Lower leg skin (tissue), 4 donors: Measurements from ENCODE around the gene MYO3B. TPM values are rescaled to one million over a fixed set of nuclear protein-coding genes. Genes with fewer than 3 reads are reported as not detected.

Experiments
- DNase-seq, 2 donors: peaks; one replicate each; pipeline ENCODE4 v3.0.0-alpha.2; 2019; ENCODE audit warnings: low spot score in 2 of 2
- H3K4me3 ChIP-seq: fragments of 200-600 bp; sonication (generic); 2 replicates; pipeline ENCODE4 v1.5.1; 2017; ENCODE audit warnings: mild to moderate bottlenecking, low read depth; ENCODE audit not compliant: poor library complexity, severe bottlenecking
- CTCF ChIP-seq, 3 donors: fragments of 450-650 bp; IDR thresholded peaks; one replicate each; pipeline ENCODE4 v1.5.1; 2016; ENCODE audit warnings: antibody characterized with exemption in 3 of 3, mild to moderate bottlenecking in 3 of 3, moderate library complexity in 2 of 3
- POLR2A ChIP-seq, 2 donors: fragments of 450-650 bp; IDR thresholded peaks; one replicate each; pipeline ENCODE4 v1.6.1; 2016 to 2017; ENCODE audit warnings: antibody characterized with exemption in 2 of 2, mild to moderate bottlenecking in 1 of 2, moderate library complexity in 1 of 2
- WGBS, 2 donors: methylation state at CpG; one replicate each; pipeline ENCODE4 v1.1.5; 2018; 5-methylcytosine and 5-hydroxymethylcytosine counted together
- intact Hi-C: fragments of 100-400 bp; cut with DNase I; formaldehyde crosslinking; loops from one replicate; pipeline ENCODE4 v1.15.0; 2023; ENCODE audit warnings: low total_unique reads
- total RNA-seq, 4 donors: library from RNA; depleted of rRNA; stranded (reverse); fragments of >200 nt; gene quantifications; one replicate each; pipeline ENCODE4 v1.1.0, GENCODE V29; 2016

MYO3B gene
- total RNA-seq, 4 donors from 2014 or later = 0.17 to 0.81 (median 0.66) TPM

- H3K4me3 ChIP-seq = no peak overlapping the region
- WGBS, 2 donors = 55% methylated on average over 5 of the region's 5 CpGs
- no peak for TF ChIP-seq CTCF (IDR thresholded peaks at IDR 0.05)
- TF ChIP-seq POLR2A (IDR thresholded peaks at IDR 0.05) = no peak
- no peak for DNase-seq
- intact Hi-C loops = no loop called here
Measured at GRCh38 chr2:170310876-170311502, 133.0 kb downstream of the MYO3B start.

- no peak overlapping the region for H3K4me3 ChIP-seq
- 28 to 33% methylated on average over 3 of the region's 3 CpGs for WGBS, 2 donors
- DNase-seq = no peak
- TF ChIP-seq POLR2A (IDR thresholded peaks at IDR 0.05) = no peak
- TF ChIP-seq CTCF (IDR thresholded peaks at IDR 0.05) = no peak
- intact Hi-C loops = no loop called here
Measured at GRCh38 chr2:170313347-170313991, 135.5 kb downstream of the MYO3B start.

- intact Hi-C loops = no loop called here
- H3K4me3 ChIP-seq = no peak overlapping the region
- DNase-seq = no peak
- 74% methylated on average over 3 of the region's 3 CpGs for WGBS, 2 donors
- no peak for TF ChIP-seq CTCF (IDR thresholded peaks at IDR 0.05)
- TF ChIP-seq POLR2A (IDR thresholded peaks at IDR 0.05) = no peak
Measured at GRCh38 chr2:170313992-170314348, 136.0 kb downstream of the MYO3B start.

- no peak for DNase-seq
- no peak overlapping the region for H3K4me3 ChIP-seq
- TF ChIP-seq POLR2A (IDR thresholded peaks at IDR 0.05) = no peak
- no peak for TF ChIP-seq CTCF (IDR thresholded peaks at IDR 0.05)
- 88 to 94% methylated on average over 7 of the region's 7 CpGs for WGBS, 2 donors
- intact Hi-C loops = no loop called here
Measured at GRCh38 chr2:170314744-170315447, 136.9 kb downstream of the MYO3B start.

- TF ChIP-seq CTCF (IDR thresholded peaks at IDR 0.05) (no peak), POLR2A (IDR thresholded peaks at IDR 0.05) (no peak)
- DNase-seq = no peak
- WGBS, 2 donors = 89 to 94% methylated on average over 3 of the region's 3 CpGs
- intact Hi-C loops = no loop called here
- H3K4me3 ChIP-seq = no peak overlapping the region
Measured at GRCh38 chr2:170320948-170321347, 143.0 kb downstream of the MYO3B start.
